Measurements from ENCODE around the gene PBX1. TPM values are rescaled to one million over a fixed set of nuclear protein-coding genes. Genes with fewer than 3 reads are reported as not detected.

Gene PBX1
- total RNA-seq, 1 experiment from 2014 or later = 102 TPM

- no peak overlapping the region for H3K27ac Mint-ChIP-seq
- no peak for ATAC-seq
- no peaks in the 10 kb centered on the region for H3K9me3 Mint-ChIP-seq
- POLR2A ChIA-PET = no interaction called here
- H3K4me1 Mint-ChIP-seq = peaks cover 27% of the 10 kb centered on the region
- H3K27me3 Mint-ChIP-seq (ENCODE audit: low read depth) = no peaks in the 10 kb centered on the region
- H3K4me3 Mint-ChIP-seq = no peak overlapping the region
- no peaks in the 10 kb centered on the region for H3K36me3 Mint-ChIP-seq
- CTCF ChIA-PET = no interaction called here
- no peak for DNase-seq (ENCODE audit: low spot score)
- TF ChIP-seq GTF2I (CRISPR knock-in tag; conservative IDR thresholded peaks at IDR 0.05) = no peak
- TF ChIP-seq, protein P1, sequence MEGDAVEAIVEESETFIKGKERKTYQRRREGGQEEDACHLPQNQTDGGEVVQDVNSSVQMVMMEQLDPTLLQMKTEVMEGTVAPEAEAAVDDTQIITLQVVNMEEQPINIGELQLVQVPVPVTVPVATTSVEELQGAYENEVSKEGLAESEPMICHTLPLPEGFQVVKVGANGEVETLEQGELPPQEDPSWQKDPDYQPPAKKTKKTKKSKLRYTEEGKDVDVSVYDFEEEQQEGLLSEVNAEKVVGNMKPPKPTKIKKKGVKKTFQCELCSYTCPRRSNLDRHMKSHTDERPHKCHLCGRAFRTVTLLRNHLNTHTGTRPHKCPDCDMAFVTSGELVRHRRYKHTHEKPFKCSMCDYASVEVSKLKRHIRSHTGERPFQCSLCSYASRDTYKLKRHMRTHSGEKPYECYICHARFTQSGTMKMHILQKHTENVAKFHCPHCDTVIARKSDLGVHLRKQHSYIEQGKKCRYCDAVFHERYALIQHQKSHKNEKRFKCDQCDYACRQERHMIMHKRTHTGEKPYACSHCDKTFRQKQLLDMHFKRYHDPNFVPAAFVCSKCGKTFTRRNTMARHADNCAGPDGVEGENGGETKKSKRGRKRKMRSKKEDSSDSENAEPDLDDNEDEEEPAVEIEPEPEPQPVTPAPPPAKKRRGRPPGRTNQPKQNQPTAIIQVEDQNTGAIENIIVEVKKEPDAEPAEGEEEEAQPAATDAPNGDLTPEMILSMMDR (IDR thresholded peaks at IDR 0.05) = no peak
- TF ChIP-seq IRF2 (CRISPR knock-in tag; IDR thresholded peaks at IDR 0.05; ENCODE audit: borderline replicate concordance, low read depth) = no peak
- TF ChIP-seq PRRX2 (CRISPR knock-in tag; IDR thresholded peaks at IDR 0.05) = no peak
- TF ChIP-seq, protein P2, sequence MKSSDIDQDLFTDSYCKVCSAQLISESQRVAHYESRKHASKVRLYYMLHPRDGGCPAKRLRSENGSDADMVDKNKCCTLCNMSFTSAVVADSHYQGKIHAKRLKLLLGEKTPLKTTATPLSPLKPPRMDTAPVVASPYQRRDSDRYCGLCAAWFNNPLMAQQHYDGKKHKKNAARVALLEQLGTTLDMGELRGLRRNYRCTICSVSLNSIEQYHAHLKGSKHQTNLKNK (CRISPR knock-in tag; IDR thresholded peaks at IDR 0.05) = no peak
- no peak for TF ChIP-seq TCF7 (CRISPR knock-in tag; IDR thresholded peaks at IDR 0.05; ENCODE audit: low read depth)
- no peak for TF ChIP-seq ESRRA (CRISPR knock-in tag; IDR thresholded peaks at IDR 0.05; ENCODE audit: borderline replicate concordance)
- TF ChIP-seq, protein P3, sequence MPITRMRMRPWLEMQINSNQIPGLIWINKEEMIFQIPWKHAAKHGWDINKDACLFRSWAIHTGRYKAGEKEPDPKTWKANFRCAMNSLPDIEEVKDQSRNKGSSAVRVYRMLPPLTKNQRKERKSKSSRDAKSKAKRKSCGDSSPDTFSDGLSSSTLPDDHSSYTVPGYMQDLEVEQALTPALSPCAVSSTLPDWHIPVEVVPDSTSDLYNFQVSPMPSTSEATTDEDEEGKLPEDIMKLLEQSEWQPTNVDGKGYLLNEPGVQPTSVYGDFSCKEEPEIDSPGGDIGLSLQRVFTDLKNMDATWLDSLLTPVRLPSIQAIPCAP (CRISPR knock-in tag; IDR thresholded peaks at IDR 0.05) = no peak
- TF ChIP-seq, protein P4, sequence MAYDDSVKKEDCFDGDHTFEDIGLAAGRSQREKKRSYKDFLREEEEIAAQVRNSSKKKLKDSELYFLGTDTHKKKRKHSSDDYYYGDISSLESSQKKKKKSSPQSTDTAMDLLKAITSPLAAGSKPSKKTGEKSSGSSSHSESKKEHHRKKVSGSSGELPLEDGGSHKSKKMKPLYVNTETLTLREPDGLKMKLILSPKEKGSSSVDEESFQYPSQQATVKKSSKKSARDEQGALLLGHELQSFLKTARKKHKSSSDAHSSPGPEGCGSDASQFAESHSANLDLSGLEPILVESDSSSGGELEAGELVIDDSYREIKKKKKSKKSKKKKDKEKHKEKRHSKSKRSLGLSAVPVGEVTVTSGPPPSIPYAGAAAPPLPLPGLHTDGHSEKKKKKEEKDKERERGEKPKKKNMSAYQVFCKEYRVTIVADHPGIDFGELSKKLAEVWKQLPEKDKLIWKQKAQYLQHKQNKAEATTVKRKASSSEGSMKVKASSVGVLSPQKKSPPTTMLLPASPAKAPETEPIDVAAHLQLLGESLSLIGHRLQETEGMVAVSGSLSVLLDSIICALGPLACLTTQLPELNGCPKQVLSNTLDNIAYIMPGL (CRISPR knock-in tag; IDR thresholded peaks at IDR 0.05) = no peak
- TF ChIP-seq FOXP1 (CRISPR knock-in tag; IDR thresholded peaks at IDR 0.05; ENCODE audit: borderline replicate concordance) = no peak
These were observed 158.2 kb downstream of the PBX1 start for GRCh38 chr1:164716992-164717703.

DNA sequence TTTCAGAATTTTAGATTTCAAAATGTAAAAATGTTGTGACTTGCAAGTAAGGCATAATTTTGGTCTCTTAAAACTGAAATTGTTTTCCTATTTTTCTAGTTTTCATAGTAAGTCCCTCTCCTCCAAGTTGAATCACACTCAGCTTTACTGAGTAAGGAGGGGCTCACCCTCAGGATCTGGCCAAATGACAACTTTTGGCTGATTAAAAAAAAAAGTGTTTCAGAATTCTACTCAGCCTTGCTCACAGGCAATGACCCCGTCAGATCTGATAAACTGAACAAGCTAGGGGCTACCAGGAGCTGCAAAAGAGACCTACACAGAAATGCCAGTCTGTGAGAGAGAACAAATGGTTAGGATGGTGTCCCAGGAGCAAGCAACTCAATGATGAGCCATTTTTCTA is 159.8 kb downstream of the PBX1 start:
- DNase-seq (ENCODE audit: low spot score) = no peak
- ATAC-seq = no peak
- Mint-ChIP-seq H3K27me3 (ENCODE audit: low read depth) (no peaks in the 10 kb centered on the region), H3K36me3 (no peaks in the 10 kb centered on the region), H3K4me3 (no peak overlapping the region), H3K4me1 (peaks cover 25% of the 10 kb centered on the region), H3K9me3 (no peaks in the 10 kb centered on the region), H3K27ac (no peak overlapping the region)
- TF ChIP-seq FOXK1 (CRISPR knock-in tag; IDR thresholded peaks at IDR 0.05) = no peak
- TF ChIP-seq ZNF281 (CRISPR knock-in tag; IDR thresholded peaks at IDR 0.05) = no peak
- TF ChIP-seq, protein P5, sequence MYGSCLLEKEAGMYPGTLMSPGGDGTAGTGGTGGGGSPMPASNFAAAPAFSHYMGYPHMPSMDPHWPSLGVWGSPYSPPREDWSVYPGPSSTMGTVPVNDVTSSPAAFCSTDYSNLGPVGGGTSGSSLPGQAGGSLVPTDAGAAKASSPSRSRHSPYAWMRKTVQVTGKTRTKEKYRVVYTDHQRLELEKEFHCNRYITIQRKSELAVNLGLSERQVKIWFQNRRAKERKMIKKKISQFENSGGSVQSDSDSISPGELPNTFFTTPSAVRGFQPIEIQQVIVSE (CRISPR knock-in tag; IDR thresholded peaks at IDR 0.05; ENCODE audit: borderline replicate concordance) = no peak
- no peak for TF ChIP-seq ZNF138 (CRISPR knock-in tag; conservative IDR thresholded peaks at IDR 0.05)
- TF ChIP-seq, protein P6, sequence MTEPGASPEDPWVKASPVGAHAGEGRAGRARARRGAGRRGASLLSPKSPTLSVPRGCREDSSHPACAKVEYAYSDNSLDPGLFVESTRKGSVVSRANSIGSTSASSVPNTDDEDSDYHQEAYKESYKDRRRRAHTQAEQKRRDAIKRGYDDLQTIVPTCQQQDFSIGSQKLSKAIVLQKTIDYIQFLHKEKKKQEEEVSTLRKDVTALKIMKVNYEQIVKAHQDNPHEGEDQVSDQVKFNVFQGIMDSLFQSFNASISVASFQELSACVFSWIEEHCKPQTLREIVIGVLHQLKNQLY (CRISPR knock-in tag; IDR thresholded peaks at IDR 0.05) = no peak
- TF ChIP-seq, protein P7, sequence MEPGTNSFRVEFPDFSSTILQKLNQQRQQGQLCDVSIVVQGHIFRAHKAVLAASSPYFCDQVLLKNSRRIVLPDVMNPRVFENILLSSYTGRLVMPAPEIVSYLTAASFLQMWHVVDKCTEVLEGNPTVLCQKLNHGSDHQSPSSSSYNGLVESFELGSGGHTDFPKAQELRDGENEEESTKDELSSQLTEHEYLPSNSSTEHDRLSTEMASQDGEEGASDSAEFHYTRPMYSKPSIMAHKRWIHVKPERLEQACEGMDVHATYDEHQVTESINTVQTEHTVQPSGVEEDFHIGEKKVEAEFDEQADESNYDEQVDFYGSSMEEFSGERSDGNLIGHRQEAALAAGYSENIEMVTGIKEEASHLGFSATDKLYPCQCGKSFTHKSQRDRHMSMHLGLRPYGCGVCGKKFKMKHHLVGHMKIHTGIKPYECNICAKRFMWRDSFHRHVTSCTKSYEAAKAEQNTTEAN (CRISPR knock-in tag; IDR thresholded peaks at IDR 0.05) = no peak
- TF ChIP-seq NR2C2 (CRISPR knock-in tag; IDR thresholded peaks at IDR 0.05) = no peak
- ChIA-PET POLR2A (no interaction called here), CTCF (no interaction called here)
